ENCODE results near the gene ST3GAL6. TPM values are rescaled to one million over a fixed set of nuclear protein-coding genes. Genes with fewer than 3 reads are reported as not detected.

ST3GAL6 gene
- total and polyA plus RNA-seq, 9 of the 15 experiments (the other 6 are each of a cell fraction or from before 2014, with no cell fraction given) = 0.14 TPM; not detected in 8

- no peak for FAIRE-seq
- no peak for DNase-seq (ENCODE audit: extremely low read depth in 1 of 4, low spot score in 3 of 4)
- no TSS peak for BruUV-seq (replicated peaks)
- Histone ChIP-seq H3K27ac (ENCODE audit: extremely low read depth, low read depth, low read length) (no peak overlapping the region), H3K9ac (ENCODE audit: insufficient read depth in 1 of 2, low read depth in 2 of 2, low read length in 2 of 2) (no peak overlapping the region), H3K9me3 (replicated peaks; ENCODE audit: control insufficient read depth, insufficient read depth, low read depth, low read length) (no peaks in the 10 kb centered on the region), H3K4me2 (ENCODE audit: insufficient read depth, low read length) (no peak overlapping the region), H3K4me1 (replicated peaks in 1 of 2; ENCODE audit: control insufficient read depth in 2 of 2, insufficient read depth in 2 of 2, low read length in 2 of 2) (no peaks in the 10 kb centered on the region), H3K4me3 (no peak overlapping the region), H3K79me2 (ENCODE audit: control insufficient read depth, insufficient read depth, low read length) (no peaks in the 10 kb centered on the region), H4K20me1 (replicated peaks; ENCODE audit: control insufficient read depth, insufficient read depth, low read length) (no peaks in the 10 kb centered on the region), H3K27me3 (ENCODE audit: control insufficient read depth in 2 of 2, insufficient read depth in 2 of 2, low read length in 2 of 2) (no peaks in the 10 kb centered on the region), H2AFZ (ENCODE audit: low read depth, low read length) (no peak overlapping the region), H3K36me3 (ENCODE audit: control insufficient read depth, insufficient read depth, low read length) (peaks cover 26% of the 10 kb centered on the region; the same call in 2 of the 3 replicates), H3K9me1 (ENCODE audit: control insufficient read depth, insufficient read depth, low read length) (no peaks in the 10 kb centered on the region)
- ChIA-PET CTCF (ENCODE audit: low intra/inter-chr PET ratio) (no interaction called here), POLR2A (no interaction called here)
- no peak for ATAC-seq
- in situ Hi-C loops (cut with MboI) (loop anchor here (25.0 kb wide), 2 partner anchors 354 to 771 kb away; partner anchors contain the start of gene GABRR3), intact Hi-C loops (cut with micrococcal nuclease) (no loop called here)
- 96% methylated on average over 2 of the region's 2 CpGs for WGBS (ENCODE audit: insufficient coverage, low coverage, missing lambda C conversion rate)
- TF ChIP-seq MTA3 (IDR thresholded peaks at IDR 0.05; ENCODE audit: borderline replicate concordance) (no peak), NFATC3 (IDR thresholded peaks at IDR 0.05) (no peak), GATAD2A (IDR thresholded peaks at IDR 0.05) (no peak), SMARCC2 (IDR thresholded peaks at IDR 0.05; ENCODE audit: low read depth) (no peak), HBP1 (CRISPR knock-in tag; IDR thresholded peaks at IDR 0.05) (no peak), SMAD1 (IDR thresholded peaks at IDR 0.05; ENCODE audit: low read depth, low read length, partially characterized antibody) (no peak), MYBL2 (IDR thresholded peaks at IDR 0.05; ENCODE audit: low read depth) (no peak), MYBL2 (CRISPR knock-in tag; IDR thresholded peaks at IDR 0.05; ENCODE audit: borderline replicate concordance) (no peak), CXXC5 (CRISPR knock-in tag; IDR thresholded peaks at IDR 0.05) (no peak), TCF15 (CRISPR knock-in tag; IDR thresholded peaks at IDR 0.05) (no peak), ZBTB9 (CRISPR knock-in tag; IDR thresholded peaks at IDR 0.05) (no peak), ZNF830 (CRISPR knock-in tag; IDR thresholded peaks at IDR 0.05) (no peak)
- TF ChIP-seq, protein P1, sequence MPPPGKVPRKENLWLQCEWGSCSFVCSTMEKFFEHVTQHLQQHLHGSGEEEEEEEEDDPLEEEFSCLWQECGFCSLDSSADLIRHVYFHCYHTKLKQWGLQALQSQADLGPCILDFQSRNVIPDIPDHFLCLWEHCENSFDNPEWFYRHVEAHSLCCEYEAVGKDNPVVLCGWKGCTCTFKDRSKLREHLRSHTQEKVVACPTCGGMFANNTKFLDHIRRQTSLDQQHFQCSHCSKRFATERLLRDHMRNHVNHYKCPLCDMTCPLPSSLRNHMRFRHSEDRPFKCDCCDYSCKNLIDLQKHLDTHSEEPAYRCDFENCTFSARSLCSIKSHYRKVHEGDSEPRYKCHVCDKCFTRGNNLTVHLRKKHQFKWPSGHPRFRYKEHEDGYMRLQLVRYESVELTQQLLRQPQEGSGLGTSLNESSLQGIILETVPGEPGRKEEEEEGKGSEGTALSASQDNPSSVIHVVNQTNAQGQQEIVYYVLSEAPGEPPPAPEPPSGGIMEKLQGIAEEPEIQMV (tag; conservative IDR thresholded peaks at IDR 0.05; ENCODE audit: low read depth) = no peak
- TF ChIP-seq, protein P2, sequence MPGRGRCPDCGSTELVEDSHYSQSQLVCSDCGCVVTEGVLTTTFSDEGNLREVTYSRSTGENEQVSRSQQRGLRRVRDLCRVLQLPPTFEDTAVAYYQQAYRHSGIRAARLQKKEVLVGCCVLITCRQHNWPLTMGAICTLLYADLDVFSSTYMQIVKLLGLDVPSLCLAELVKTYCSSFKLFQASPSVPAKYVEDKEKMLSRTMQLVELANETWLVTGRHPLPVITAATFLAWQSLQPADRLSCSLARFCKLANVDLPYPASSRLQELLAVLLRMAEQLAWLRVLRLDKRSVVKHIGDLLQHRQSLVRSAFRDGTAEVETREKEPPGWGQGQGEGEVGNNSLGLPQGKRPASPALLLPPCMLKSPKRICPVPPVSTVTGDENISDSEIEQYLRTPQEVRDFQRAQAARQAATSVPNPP (IDR thresholded peaks at IDR 0.05; ENCODE audit: borderline replicate concordance, insufficient read depth, insufficient read length) = no peak
Measured at GRCh38 chr3:98808071-98808470, 44.9 kb downstream of the ST3GAL6 start.

Measured in K562 (cell line).